IMR-90 (cell line): ENCODE results near the gene TRHDE. TPM values are rescaled to one million over a fixed set of nuclear protein-coding genes. Genes with fewer than 3 reads are reported as not detected.

Experiments
- ATAC-seq: fragments of 200-7000 bp; cut with Tn5 transposase; 2 replicates; pipeline ENCODE4 v1.9.1; 2020; ENCODE audit warnings: low read depth, mild to moderate bottlenecking, moderate library complexity
- BruUV-seq: library from RNA; stranded (reverse); fragments of 400-500 nt; replicated peaks from 2 replicates; lab custom pipeline; 2021; lab: Mats Ljungman, UMichigan
- CTCF ChIA-PET: fragments of 300-600 bp; formaldehyde crosslinking; extraction: SDS; loops from one replicate; lab custom pipeline; 2021; ENCODE audit warnings: antibody characterized with exemption; lab: Yijun Ruan, JAX
- POLR2A ChIA-PET: fragments of 300-600 bp; sonication (Branson Sonifier 250); formaldehyde crosslinking; loops from one replicate; lab custom pipeline; 2022; ENCODE audit warnings: antibody characterized with exemption; ENCODE audit not compliant: unreplicated experiment; lab: Charles Lee
- DNase-seq: peaks from one replicate; pipeline ENCODE4 v3.0.0; 2013
- H2AFZ ChIP-seq: replicated peaks from 2 replicates; pipeline ENCODE3; 2013; ENCODE audit warnings: low read length, mild to moderate bottlenecking; ENCODE audit not compliant: poor library complexity
- H2AK5ac ChIP-seq: 2 replicates; pipeline ENCODE4 v1.6.1; 2013; ENCODE audit warnings: low read depth, low read length, inconsistent platforms
- H2AK9ac ChIP-seq: replicated peaks from 2 replicates; pipeline ENCODE3; 2013; ENCODE audit warnings: mild to moderate bottlenecking, low read depth, low read length, moderate library complexity; ENCODE audit not compliant: poor library complexity
- H2BK120ac ChIP-seq: 2 replicates; pipeline ENCODE4 v1.6.1; 2013; ENCODE audit warnings: low read depth, low read length, inconsistent platforms
- H2BK15ac ChIP-seq: 3 replicates; pipeline ENCODE4 v1.6.1; 2013; ENCODE audit warnings: low read depth, low read length, inconsistent platforms
- H2BK20ac ChIP-seq: 2 replicates; pipeline ENCODE4 v1.6.1; 2013; ENCODE audit warnings: low read depth, mild to moderate bottlenecking, inconsistent platforms, low read length, moderate library complexity
- H2BK5ac ChIP-seq: 2 replicates; pipeline ENCODE4 v1.6.1; 2013; ENCODE audit warnings: mild to moderate bottlenecking, low read depth, low read length, inconsistent platforms; ENCODE audit not compliant: poor library complexity, severe bottlenecking
- H3K14ac ChIP-seq: replicated peaks from 2 replicates; pipeline ENCODE4 v1.6.1; 2013; ENCODE audit warnings: low read depth, low read length, inconsistent platforms
- H3K18ac ChIP-seq: 2 replicates; pipeline ENCODE4 v1.6.1; 2013; ENCODE audit warnings: low read depth, low read length, control low read depth
- H3K23ac ChIP-seq: 2 replicates; pipeline ENCODE4 v1.6.1; 2013; ENCODE audit warnings: low read depth, low read length, inconsistent platforms
- H3K27ac ChIP-seq: 2 replicates; pipeline ENCODE4 v1.5.1; 2013; ENCODE audit warnings: mild to moderate bottlenecking, control low read depth, low read length; ENCODE audit not compliant: insufficient read depth
- H3K27me3 ChIP-seq: 2 replicates; pipeline ENCODE4 v1.6.1; 2013; ENCODE audit warnings: low read length; ENCODE audit not compliant: control insufficient read depth, insufficient read depth
- H3K36me3 ChIP-seq: 2 replicates; pipeline ENCODE4 v1.6.1; 2013; ENCODE audit warnings: low read length, mixed read lengths; ENCODE audit not compliant: control insufficient read depth, insufficient read depth
- H3K4ac ChIP-seq: 2 replicates; pipeline ENCODE4 v1.6.1; 2013; ENCODE audit warnings: low read depth, low read length, inconsistent platforms
- H3K4me1 ChIP-seq: 2 replicates; pipeline ENCODE4 v1.6.1; 2013; ENCODE audit warnings: low read length, mixed read lengths; ENCODE audit not compliant: control insufficient read depth, insufficient read depth
- H3K4me2 ChIP-seq: 2 replicates; pipeline ENCODE4 v1.6.1; 2013; ENCODE audit warnings: low read depth, mild to moderate bottlenecking, control low read depth, low read length, moderate library complexity
- H3K4me3 ChIP-seq: 2 replicates; pipeline ENCODE4 v1.5.1; 2013; ENCODE audit warnings: low read depth, mild to moderate bottlenecking, control low read depth, low read length, moderate library complexity; ENCODE audit not compliant: insufficient read depth
- H3K56ac ChIP-seq: 2 replicates; pipeline ENCODE4 v1.6.1; 2013; ENCODE audit warnings: low read length, inconsistent platforms; ENCODE audit not compliant: insufficient read depth; ENCODE audit errors: extremely low read depth
- H3K79me1 ChIP-seq, 2 experiments: 2 replicates each; pipeline ENCODE4 v1.6.1; 2013; ENCODE audit warnings: low read length in 2 of 2, inconsistent platforms in 1 of 2, low read depth in 1 of 2
- H3K9ac ChIP-seq: 2 replicates; pipeline ENCODE4 v1.6.1; 2013; ENCODE audit warnings: low read depth, low read length, control low read depth
- H3K9me1 ChIP-seq: 2 replicates; pipeline ENCODE4 v1.6.1; 2013; ENCODE audit warnings: low read length, inconsistent platforms; ENCODE audit not compliant: insufficient read depth
- H3K9me3 ChIP-seq: 2 replicates; pipeline ENCODE4 v1.6.1; 2013; ENCODE audit warnings: low read length; ENCODE audit not compliant: control insufficient read depth, insufficient read depth
- H4K20me1 ChIP-seq: 2 replicates; pipeline ENCODE4 v1.6.1; 2013; ENCODE audit warnings: low read length, inconsistent platforms; ENCODE audit not compliant: insufficient read depth
- H4K5ac ChIP-seq: 2 replicates; pipeline ENCODE4 v1.6.1; 2013; ENCODE audit warnings: mild to moderate bottlenecking, low read depth, low read length, control low read depth
- H4K8ac ChIP-seq, 2 experiments: 2 replicates each; pipeline ENCODE4 v1.6.1; 2013; ENCODE audit warnings: low read depth in 2 of 2, low read length in 2 of 2, control low read depth in 1 of 2, inconsistent platforms in 1 of 2
- H4K91ac ChIP-seq: 2 replicates; pipeline ENCODE4 v1.6.1; 2013; ENCODE audit warnings: low read depth, low read length, inconsistent platforms; ENCODE audit not compliant: insufficient read depth
- BHLHE40 ChIP-seq: fragments of 150-350 bp; IDR thresholded peaks from 2 replicates; pipeline ENCODE4 v1.6.1; 2016; ENCODE audit warnings: mild to moderate bottlenecking, low read depth, low read length
- CEBPB ChIP-seq: IDR thresholded peaks from 2 replicates; pipeline ENCODE4 v1.6.1; 2012; ENCODE audit warnings: low read depth, low read length, improper control_type of control experiment
- CHD1 ChIP-seq: IDR thresholded peaks from 2 replicates; pipeline ENCODE4 v1.6.1; 2012; ENCODE audit warnings: low read depth, low read length, improper control_type of control experiment
- FOS ChIP-seq: fragments of 150-350 bp; IDR thresholded peaks from 2 replicates; pipeline ENCODE4 v1.6.1; 2016; ENCODE audit warnings: low read depth, low read length
- MAFK ChIP-seq: IDR thresholded peaks from 2 replicates; pipeline ENCODE4 v1.6.1; 2012; ENCODE audit warnings: low read depth, low read length, improper control_type of control experiment
- MAZ ChIP-seq: IDR thresholded peaks from 2 replicates; pipeline ENCODE4 v1.6.1; 2012; ENCODE audit warnings: low read depth, mild to moderate bottlenecking, low read length, improper control_type of control experiment, moderate library complexity, borderline replicate concordance
- MXI1 ChIP-seq: IDR thresholded peaks from 2 replicates; pipeline ENCODE4 v1.6.1; 2012; ENCODE audit warnings: low read depth, mild to moderate bottlenecking, low read length, moderate library complexity, borderline replicate concordance
- NFE2L2 ChIP-seq: fragments of 150-350 bp; IDR thresholded peaks from 2 replicates; pipeline ENCODE4 v1.6.1; 2016; ENCODE audit warnings: low read depth, mild to moderate bottlenecking, low read length
- POLR2A ChIP-seq: IDR thresholded peaks from 2 replicates; pipeline ENCODE4 v1.6.1; 2012; ENCODE audit warnings: mild to moderate bottlenecking, low read depth, low read length
- RAD21 ChIP-seq: IDR thresholded peaks from 2 replicates; pipeline ENCODE4 v1.6.1; 2012; ENCODE audit warnings: low read length, improper control_type of control experiment
- RCOR1 ChIP-seq: IDR thresholded peaks from 2 replicates; pipeline ENCODE4 v1.6.1; 2012; ENCODE audit warnings: mild to moderate bottlenecking, low read length, improper control_type of control experiment; ENCODE audit not compliant: insufficient replicate concordance
- RFX5 ChIP-seq: IDR thresholded peaks from 2 replicates; pipeline ENCODE4 v1.8.0; 2012; ENCODE audit warnings: low read depth, mild to moderate bottlenecking, low read length, moderate library complexity
- SMC3 ChIP-seq: fragments of 150-350 bp; IDR thresholded peaks from 2 replicates; pipeline ENCODE4 v1.6.1; 2016; ENCODE audit warnings: low read depth, mild to moderate bottlenecking, antibody characterized with exemption, low read length, moderate library complexity
- WGBS, 2 experiments: methylation state at CpG; one replicate each; pipeline versions ENCODE4 v1.1.5 to v1.1.7; 2013; ENCODE audit warnings: missing lambda C conversion rate in 2 of 2; ENCODE audit not compliant: insufficient read length in 1 of 2; ENCODE audit errors: extremely low coverage in 2 of 2; 5-methylcytosine and 5-hydroxymethylcytosine counted together
- dilution Hi-C: fragments of 300-500 bp; cut with HindIII; formaldehyde crosslinking; loops from one replicate; pipeline ENCODE4 v1.14.3; 2018; ENCODE audit warnings: low sequenced_read_pairs; ENCODE audit not compliant: unreplicated experiment
- in situ Hi-C: fragments of 300-500 bp; cut with MboI; formaldehyde crosslinking; loops from 3 replicates; pipeline ENCODE4 v1.14.3; 2019; ENCODE audit warnings: low sequenced_read_pairs, inconsistent platforms, mixed read lengths
- intact Hi-C: fragments of 100-400 bp; cut with micrococcal nuclease; formaldehyde crosslinking; loops from 2 replicates; pipeline ENCODE4 v1.10.0; 2022
- polyA plus RNA-seq, 3 experiments: library from polyadenylated mRNA; depleted of rRNA; stranded (reverse); fragments of >200 nt; gene quantifications; 2 replicates each; pipeline ENCODE4 v1.2.3, GENCODE V29; 2012; ENCODE audit warnings: low replicate concordance in 1 of 3
- total RNA-seq: library from RNA; depleted of rRNA; stranded (reverse); fragments of >200 nt; gene quantifications from 2 replicates; pipeline ENCODE4 v1.2.3, GENCODE V29; 2012
- TF ChIP-seq, protein P1 (sequence below): fragments of 150-350 bp; IDR thresholded peaks from 2 replicates; pipeline ENCODE4 v1.6.1; 2017; ENCODE audit warnings: mild to moderate bottlenecking, antibody characterized with exemption, low read length, low read depth
- TF ChIP-seq, protein P2 (sequence below): fragments of 150-350 bp; IDR thresholded peaks from 2 replicates; pipeline ENCODE4 v1.6.1; 2016; ENCODE audit warnings: low read depth, mild to moderate bottlenecking, low read length, moderate library complexity, borderline replicate concordance
- TF ChIP-seq, protein P3 (sequence below): conservative IDR thresholded peaks from 2 replicates; pipeline ENCODE4 v1.5.1; 2012; ENCODE audit warnings: mild to moderate bottlenecking, low read depth, low read length, improper control_type of control experiment

The TRHDE gene
- total and polyA plus RNA-seq, 2 of the 4 experiments (the other 2 are of a cell fraction): 33.7 to 65.1 TPM

GRCh38 chr12:72468505-72468904, 196.3 kb downstream of the TRHDE start:
- Histone ChIP-seq H4K20me1 (peaks cover under 1% of the 10 kb centered on the region; the same call in 1 of the 2 replicates), H3K14ac (no peak overlapping the region), H3K36me3 (no peaks in the 10 kb centered on the region), H3K23ac (no peak overlapping the region), H3K9me3 (no peaks in the 10 kb centered on the region), H2BK15ac (no peak overlapping the region), H3K9ac (no peak overlapping the region), H3K18ac (no peak overlapping the region), H4K8ac (no peak overlapping the region), H2BK120ac (no peak overlapping the region), H3K4ac (no peak overlapping the region), H3K9me1 (0 out of 2 replicates have a peak, but pooled peaks cover 2% of the 10 kb centered on the region), H2AK9ac (no peak overlapping the region), H3K4me1 (peaks cover 1% of the 10 kb centered on the region; the same call in 1 of the 2 replicates), H2BK5ac (no peak overlapping the region), H2AFZ (no peak overlapping the region), H3K4me3 (no peak overlapping the region), H3K27me3 (no peaks in the 10 kb centered on the region), H3K56ac (no peak overlapping the region), H3K27ac (no peak overlapping the region), H4K91ac (no peak overlapping the region), H3K4me2 (no peak overlapping the region), H3K79me1 (peaks cover 7 to 28% of the 10 kb centered on the region in 2 experiments; a peak in 3 of 4 replicates), H2AK5ac (no peak overlapping the region), H4K5ac (no peak overlapping the region), H2BK20ac (no peak overlapping the region)
- ChIA-PET CTCF (interaction anchor here (0.6 kb wide), 1 partner anchor 19 kb away, joined by 3 read pairs; no protein-coding TSS in a partner anchor), POLR2A (no interaction called here)
- no TSS peak for BruUV-seq
- dilution Hi-C loops: no loop called here
- TF ChIP-seq CHD1 (no peak), FOS (no peak), MAZ (no peak), SMC3 (no peak), MXI1 (no peak), BHLHE40 (no peak), POLR2A (no peak), CEBPB (no peak), RCOR1 (no peak), RFX5 (no peak), NFE2L2 (no peak), RAD21 (no peak), MAFK (no peak)
- TF ChIP-seq, protein P1, sequence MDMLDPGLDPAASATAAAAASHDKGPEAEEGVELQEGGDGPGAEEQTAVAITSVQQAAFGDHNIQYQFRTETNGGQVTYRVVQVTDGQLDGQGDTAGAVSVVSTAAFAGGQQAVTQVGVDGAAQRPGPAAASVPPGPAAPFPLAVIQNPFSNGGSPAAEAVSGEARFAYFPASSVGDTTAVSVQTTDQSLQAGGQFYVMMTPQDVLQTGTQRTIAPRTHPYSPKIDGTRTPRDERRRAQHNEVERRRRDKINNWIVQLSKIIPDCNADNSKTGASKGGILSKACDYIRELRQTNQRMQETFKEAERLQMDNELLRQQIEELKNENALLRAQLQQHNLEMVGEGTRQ: no peak
- TF ChIP-seq, protein P2, sequence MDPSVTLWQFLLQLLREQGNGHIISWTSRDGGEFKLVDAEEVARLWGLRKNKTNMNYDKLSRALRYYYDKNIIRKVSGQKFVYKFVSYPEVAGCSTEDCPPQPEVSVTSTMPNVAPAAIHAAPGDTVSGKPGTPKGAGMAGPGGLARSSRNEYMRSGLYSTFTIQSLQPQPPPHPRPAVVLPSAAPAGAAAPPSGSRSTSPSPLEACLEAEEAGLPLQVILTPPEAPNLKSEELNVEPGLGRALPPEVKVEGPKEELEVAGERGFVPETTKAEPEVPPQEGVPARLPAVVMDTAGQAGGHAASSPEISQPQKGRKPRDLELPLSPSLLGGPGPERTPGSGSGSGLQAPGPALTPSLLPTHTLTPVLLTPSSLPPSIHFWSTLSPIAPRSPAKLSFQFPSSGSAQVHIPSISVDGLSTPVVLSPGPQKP: no peak
- TF ChIP-seq, protein P3, sequence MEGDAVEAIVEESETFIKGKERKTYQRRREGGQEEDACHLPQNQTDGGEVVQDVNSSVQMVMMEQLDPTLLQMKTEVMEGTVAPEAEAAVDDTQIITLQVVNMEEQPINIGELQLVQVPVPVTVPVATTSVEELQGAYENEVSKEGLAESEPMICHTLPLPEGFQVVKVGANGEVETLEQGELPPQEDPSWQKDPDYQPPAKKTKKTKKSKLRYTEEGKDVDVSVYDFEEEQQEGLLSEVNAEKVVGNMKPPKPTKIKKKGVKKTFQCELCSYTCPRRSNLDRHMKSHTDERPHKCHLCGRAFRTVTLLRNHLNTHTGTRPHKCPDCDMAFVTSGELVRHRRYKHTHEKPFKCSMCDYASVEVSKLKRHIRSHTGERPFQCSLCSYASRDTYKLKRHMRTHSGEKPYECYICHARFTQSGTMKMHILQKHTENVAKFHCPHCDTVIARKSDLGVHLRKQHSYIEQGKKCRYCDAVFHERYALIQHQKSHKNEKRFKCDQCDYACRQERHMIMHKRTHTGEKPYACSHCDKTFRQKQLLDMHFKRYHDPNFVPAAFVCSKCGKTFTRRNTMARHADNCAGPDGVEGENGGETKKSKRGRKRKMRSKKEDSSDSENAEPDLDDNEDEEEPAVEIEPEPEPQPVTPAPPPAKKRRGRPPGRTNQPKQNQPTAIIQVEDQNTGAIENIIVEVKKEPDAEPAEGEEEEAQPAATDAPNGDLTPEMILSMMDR: no peak
- no peak for DNase-seq
- in situ Hi-C loops: no loop called here
- no peak for ATAC-seq
- WGBS, 2 experiments: 100% methylated on average over 1 of the region's 3 CpGs; no CpG with 5 or more reads in 1 of the 2 experiments
- intact Hi-C loops: no loop called here
